SK-N-SH (cell line): ENCODE data around the gene RASL11B. TPM values are rescaled to one million over a fixed set of nuclear protein-coding genes. Genes with fewer than 3 reads are reported as not detected.
A peak's percentile ranks its signal among the peaks of the same experiment; 100 is the strongest.

ENCODE experiments used
- CTCF ChIA-PET: fragments of 300-600, 350-600 bp; formaldehyde crosslinking; extraction: SDS; loops from one replicate; lab custom pipeline; 2021; lab: Yijun Ruan, JAX
- POLR2A ChIA-PET: fragments of 350-600 bp; sonication (Branson Sonifier 250); formaldehyde crosslinking; extraction: SDS; loops from one replicate; lab custom pipeline; 2020; ENCODE audit warnings: antibody characterized with exemption, inconsistent platforms; lab: Yijun Ruan, JAX
- DNase-seq: peaks from one replicate; pipeline ENCODE4 v3.0.0; 2012
- H2AFZ ChIP-seq: fragments of 200-600 bp; sonication (generic); 2 replicates; pipeline ENCODE4 v1.8.1; 2016; ENCODE audit warnings: antibody characterized with exemption, mild to moderate bottlenecking, low read depth
- H3F3A ChIP-seq: fragments of 200-600 bp; sonication (generic); replicated peaks from 2 replicates; pipeline ENCODE3; 2016; ENCODE audit warnings: antibody characterized with exemption, mild to moderate bottlenecking; ENCODE audit not compliant: insufficient read depth
- H3K27ac ChIP-seq, 2 experiments: fragments of 200-500 bp in 1 of 2; fragments of 200-600 bp in 1 of 2; sonication (Bioruptor generic) in 1 of 2; sonication (generic), shearing (Covaris generic) in 1 of 2; 2 replicates each; pipeline versions ENCODE4 v1.5.1 to v1.6.1; 2014 to 2016; ENCODE audit warnings: low read depth in 2 of 2, inconsistent platforms in 1 of 2, low read length in 1 of 2, mild to moderate bottlenecking in 1 of 2, mixed read lengths in 1 of 2
- H3K27me3 ChIP-seq: fragments of 200-600 bp; sonication (generic), shearing (Covaris generic); 2 replicates; pipeline ENCODE4 v1.6.1; 2016; ENCODE audit warnings: mixed run types; ENCODE audit not compliant: insufficient read depth
- H3K36me3 ChIP-seq, 2 experiments: fragments of 200-500 bp in 1 of 2; fragments of 200-600 bp in 1 of 2; sonication (Bioruptor generic) in 1 of 2; sonication (generic) in 1 of 2; replicated peaks in 1 of 2; 2 replicates each; pipeline versions ENCODE3 to v1.5.1; 2014 to 2016; ENCODE audit warnings: low read length in 1 of 2, mild to moderate bottlenecking in 1 of 2; ENCODE audit not compliant: insufficient read depth in 2 of 2, control insufficient read depth in 1 of 2
- H3K4me1 ChIP-seq, 2 experiments: fragments of 200-500 bp in 1 of 2; fragments of 200-600 bp in 1 of 2; sonication (Bioruptor generic) in 1 of 2; sonication (generic), shearing (Covaris generic) in 1 of 2; 2 replicates each; pipeline versions ENCODE4 v1.5.1 to v1.6.1; 2014 to 2016; ENCODE audit warnings: low read depth in 1 of 2, low read length in 1 of 2, mixed run types in 1 of 2; ENCODE audit not compliant: insufficient read depth in 2 of 2, control insufficient read depth in 1 of 2
- H3K4me2 ChIP-seq: fragments of 200-600 bp; sonication (generic), shearing (Covaris generic); 2 replicates; pipeline ENCODE4 v1.6.1; 2017; ENCODE audit warnings: mixed run types
- H3K4me3 ChIP-seq, 2 experiments: fragments of 200-500 bp in 1 of 2; fragments of 200-600 bp in 1 of 2; sonication (Bioruptor generic) in 1 of 2; sonication (generic), shearing (Covaris generic) in 1 of 2; 2 replicates each; pipeline versions ENCODE4 v1.5.1 to v1.8.1; 2014 to 2016; ENCODE audit warnings: low read depth in 2 of 2, inconsistent platforms in 1 of 2, low read length in 1 of 2, mild to moderate bottlenecking in 1 of 2, mixed read lengths in 1 of 2, moderate library complexity in 1 of 2
- H3K79me2 ChIP-seq: fragments of 200-600 bp; sonication (generic); 2 replicates; pipeline ENCODE4 v1.8.1; 2017; ENCODE audit warnings: mild to moderate bottlenecking; ENCODE audit not compliant: insufficient read depth
- H3K9ac ChIP-seq: fragments of 200-600 bp; sonication (generic); 2 replicates; pipeline ENCODE4 v1.6.1; 2017; ENCODE audit warnings: mixed run types
- H3K9me2 ChIP-seq: fragments of 200-600 bp; sonication (generic); 2 replicates; pipeline ENCODE4 v1.6.1; 2017; ENCODE audit warnings: mixed run types
- H3K9me3 ChIP-seq: fragments of 200-600 bp; sonication (generic); 2 replicates; pipeline ENCODE4 v1.6.1; 2017; ENCODE audit warnings: mixed run types, mild to moderate bottlenecking, moderate library complexity
- H4K20me1 ChIP-seq: fragments of 200-600 bp; sonication (generic); 2 replicates; pipeline ENCODE4 v1.6.1; 2017; ENCODE audit warnings: mild to moderate bottlenecking, mixed run types; ENCODE audit not compliant: insufficient read depth
- CHD2 ChIP-seq: fragments of 150-350 bp; IDR thresholded peaks from 2 replicates; pipeline ENCODE4 v1.6.1; 2018; ENCODE audit warnings: low read length; ENCODE audit not compliant: partially characterized antibody
- CTCF ChIP-seq: fragments of 200-600 bp; sonication (generic); IDR thresholded peaks from 2 replicates; pipeline ENCODE4 v1.6.1; 2017; ENCODE audit warnings: antibody characterized with exemption, mild to moderate bottlenecking, moderate library complexity
- ELF1 ChIP-seq: IDR thresholded peaks from 2 replicates; pipeline ENCODE4 v1.4.0; 2012
- EZH2phosphoT487 ChIP-seq: fragments of 200-600 bp; sonication (generic); IDR thresholded peaks from 2 replicates; pipeline ENCODE4 v1.6.1; 2017; ENCODE audit warnings: low read depth, mixed run types, mild to moderate bottlenecking, antibody characterized with exemption, moderate library complexity, borderline replicate concordance
- FOXJ3 ChIP-seq: sonication (generic); formaldehyde crosslinking; IDR thresholded peaks from 2 replicates; pipeline ENCODE4 v1.5.1; 2020; ENCODE audit warnings: mild to moderate bottlenecking, missing genetic modification reagents
- GATA2 ChIP-seq: sonication (generic); formaldehyde crosslinking; IDR thresholded peaks from 2 replicates; pipeline ENCODE4 v1.5.0; 2020; ENCODE audit warnings: mild to moderate bottlenecking, missing genetic modification reagents
- JUND ChIP-seq: IDR thresholded peaks from 2 replicates; pipeline ENCODE4 v1.4.0; 2012
- MEF2A ChIP-seq: IDR thresholded peaks from 2 replicates; pipeline ENCODE4 v1.4.0; 2012; ENCODE audit warnings: low read depth, borderline replicate concordance
- PBX3 ChIP-seq: IDR thresholded peaks from 2 replicates; pipeline ENCODE4; 2012
- RAD21 ChIP-seq: IDR thresholded peaks from 2 replicates; pipeline ENCODE4 v1.6.1; 2012; ENCODE audit warnings: mild to moderate bottlenecking, low read length
- RCOR1 ChIP-seq: fragments of 150-350 bp; IDR thresholded peaks from 2 replicates; pipeline ENCODE4 v1.6.1; 2017; ENCODE audit warnings: antibody characterized with exemption, low read length
- SIN3A ChIP-seq: IDR thresholded peaks from 2 replicates; pipeline ENCODE4 v1.6.1; 2012; ENCODE audit warnings: low read depth, mild to moderate bottlenecking, low read length, moderate library complexity, borderline replicate concordance
- SMC3 ChIP-seq: IDR thresholded peaks from 2 replicates; pipeline ENCODE4 v1.6.1; 2012; ENCODE audit warnings: low read depth, low read length, improper control_type of control experiment
- TAF1 ChIP-seq: IDR thresholded peaks from 2 replicates; pipeline ENCODE4 v1.6.1; 2012; ENCODE audit warnings: low read depth, mild to moderate bottlenecking, low read length, moderate library complexity, borderline replicate concordance
- TCF12 ChIP-seq: IDR thresholded peaks from 2 replicates; pipeline ENCODE4 v1.4.0; 2012
- TEAD4 ChIP-seq: IDR thresholded peaks from 2 replicates; pipeline ENCODE4 v1.4.0; 2012; ENCODE audit warnings: mild to moderate bottlenecking, borderline replicate concordance; ENCODE audit not compliant: insufficient read depth
- USF1 ChIP-seq: IDR thresholded peaks from 2 replicates; pipeline ENCODE4 v1.4.0; 2012; ENCODE audit warnings: low read depth, borderline replicate concordance
- ZBTB33 ChIP-seq: IDR thresholded peaks from 2 replicates; pipeline ENCODE4 v1.4.0; 2012; ENCODE audit warnings: low read depth, borderline replicate concordance
- WGBS: methylation state at CpG from one replicate; pipeline ENCODE4 v1.1.6; 2017; ENCODE audit warnings: low lambda C conversion rate; 5-methylcytosine and 5-hydroxymethylcytosine counted together
- polyA plus RNA-seq, 3 experiments: library from polyadenylated mRNA; depleted of rRNA; stranded (reverse); fragments of >200 nt; gene quantifications; 2 replicates each; pipeline ENCODE4 v1.2.3, GENCODE V29; 2012

RASL11B gene
- polyA plus RNA-seq, 1 of the 3 experiments (the other 2 are of a cell fraction): 0.54 TPM

GRCh38 chr4:52907510-52907909 lies 45.4 kb downstream of the RASL11B start (continued):
- no peak for TF ChIP-seq EZH2phosphoT487
- TF ChIP-seq SMC3: no peak
- TF ChIP-seq TCF12: no peak
- no peak for TF ChIP-seq USF1

GRCh38 chr4:52910115-52910514 lies 48.0 kb downstream of the RASL11B start:
- Histone ChIP-seq H3K79me2 (no peaks in the 10 kb centered on the region), H3K27ac (no peak overlapping the region), H3K9me2 (no peaks in the 10 kb centered on the region), H2AFZ (no peak overlapping the region), H3K4me2 (no peak overlapping the region), H3F3A (peaks cover 7% of the 10 kb centered on the region), H4K20me1 (no peaks in the 10 kb centered on the region), H3K9me3 (no peaks in the 10 kb centered on the region), H3K27me3 (no peaks in the 10 kb centered on the region), H3K9ac (no peak overlapping the region), H3K36me3 (no peaks in the 10 kb centered on the region), H3K4me1 (peaks cover 0 to 9% of the 10 kb centered on the region in 2 experiments; a peak in 2 of 4 replicates), H3K4me3 (no peak overlapping the region)
- POLR2A ChIA-PET: no interaction called here
- DNase-seq: no peak
- TF ChIP-seq GATA2 (no peak), MEF2A (no peak), TEAD4 (no peak), RCOR1 (no peak), SIN3A (no peak), TAF1 (no peak), JUND (no peak), FOXJ3 (CRISPR knock-in tag) (no peak), CHD2 (no peak), ELF1 (no peak)
- CTCF ChIA-PET: interaction anchor here (0.7 to 4.0 kb wide), 8 partner anchors 13 to 364 kb away, joined by 3 to 24 read pairs (median 4); no protein-coding TSS in a partner anchor

- peak; percentile 58 for DNase-seq
- H3K27ac ChIP-seq: no peak overlapping the region
- no peak overlapping the region for H3K4me2 ChIP-seq
- no peak overlapping the region for H3K9ac ChIP-seq
- H3F3A ChIP-seq: peaks cover 7% of the 10 kb centered on the region
- no peaks in the 10 kb centered on the region for H3K36me3 ChIP-seq
- H3K4me3 ChIP-seq: peak overlapping the region in 1 of 2 experiments; percentile 7; a peak in 1 of 4 replicates
- WGBS: 25% methylated on average over 3 of the region's 3 CpGs
- ChIA-PET CTCF (interaction anchor here (0.6 to 4.0 kb wide), 36 partner anchors 9 to 1357 kb away, joined by 3 to 24 read pairs (median 4); no protein-coding TSS in a partner anchor), POLR2A (no interaction called here)
- H2AFZ ChIP-seq: no peak overlapping the region; the same call in 1 of the 2 replicates
- no peaks in the 10 kb centered on the region for H4K20me1 ChIP-seq
- peak; percentile 71 for TF ChIP-seq RAD21
- TF ChIP-seq ZBTB33: no peak
- TF ChIP-seq PBX3: no peak
- TF ChIP-seq SMC3: peak; percentile 59
- peak; percentile 73 for TF ChIP-seq CTCF
- no peak for TF ChIP-seq TAF1
- TF ChIP-seq TCF12: no peak
- H3K9me2 ChIP-seq: no peaks in the 10 kb centered on the region
- H3K27me3 ChIP-seq: no peaks in the 10 kb centered on the region
- H3K79me2 ChIP-seq: no peaks in the 10 kb centered on the region; the same call in 1 of the 2 replicates
- no peaks in the 10 kb centered on the region for H3K9me3 ChIP-seq
- H3K4me1 ChIP-seq: peaks cover 0 to 12% of the 10 kb centered on the region in 2 experiments; a peak in 2 of 4 replicates
Measured at GRCh38 chr4:52911684-52912294, 49.7 kb downstream of the RASL11B start.
